GM13977 (cell line): ENCODE measurements around the gene PYDC1.

ENCODE experiments used
- DNase-seq: peaks from one replicate; pipeline ENCODE4 v3.0.0; 2012; ENCODE audit warnings: low spot score
- CTCF ChIP-seq: IDR thresholded peaks from 2 replicates; pipeline ENCODE4 v1.5.1; 2012; ENCODE audit warnings: mild to moderate bottlenecking, control low read depth; ENCODE audit not compliant: insufficient read depth; ENCODE audit errors: extremely low read depth, missing control alignments
- in situ Hi-C: fragments of 300-500 bp; cut with MboI; formaldehyde crosslinking; loops from one replicate; pipeline ENCODE4 v1.12.0; 2022; ENCODE audit warnings: low sequenced_read_pairs, low pct_unique_long_range_greater_than_20kb, mixed read lengths, inconsistent platforms; ENCODE audit not compliant: unreplicated experiment

Gene PYDC1

DNA sequence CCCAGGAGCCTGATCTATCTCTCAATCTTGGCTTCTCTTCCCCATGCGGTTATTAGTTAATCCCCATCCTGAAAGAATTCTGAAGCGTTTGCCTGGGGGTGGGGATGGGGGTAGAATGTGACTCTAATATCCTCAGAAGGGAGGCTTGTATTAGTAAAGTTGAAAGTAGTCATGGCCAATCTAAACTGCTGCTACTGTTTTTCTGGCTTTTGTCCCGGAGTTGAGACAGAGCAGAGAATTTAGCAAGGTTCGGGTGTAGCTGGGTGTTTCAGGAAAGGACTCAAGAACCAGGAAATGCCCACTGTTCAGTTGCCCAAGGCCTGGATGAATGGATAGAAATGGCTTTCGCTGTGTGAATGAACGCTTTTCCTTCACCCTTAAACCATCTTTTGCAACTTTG, 25.3 kb upstream of the PYDC1 start:
- in situ Hi-C loops, result no loop called here
- no peak for DNase-seq
- no peak for TF ChIP-seq CTCF

DNA sequence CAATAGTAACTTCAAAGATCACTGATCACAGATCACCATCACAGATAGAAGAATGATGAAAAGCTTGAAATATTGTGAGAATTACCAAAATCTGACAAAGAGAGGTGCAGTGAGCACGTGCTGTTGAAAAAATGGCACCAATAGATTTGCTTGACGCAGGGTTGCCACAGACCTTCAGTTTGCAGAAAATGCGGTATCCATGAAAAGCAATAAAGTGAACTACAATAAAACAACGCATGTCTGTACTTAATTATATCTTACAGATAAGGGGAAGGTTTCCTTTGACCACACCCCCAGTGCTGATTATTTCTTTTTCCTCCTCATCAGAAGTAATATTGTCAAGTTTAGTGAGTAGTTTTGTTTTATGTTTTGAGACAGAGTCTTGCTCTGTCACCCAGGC, 21.1 kb upstream of the PYDC1 start:
- in situ Hi-C loops, result no loop called here
- no peak for TF ChIP-seq CTCF
- no peak for DNase-seq

- peak; percentile 17 for DNase-seq
- no peak for TF ChIP-seq CTCF
- in situ Hi-C loops, result no loop called here
Observed at GRCh38 chr16:31229501-31229900, 12.6 kb upstream of the PYDC1 start.

- DNase-seq, result peak; percentile 12
- TF ChIP-seq CTCF, result no peak
- in situ Hi-C loops, result no loop called here
Observed at GRCh38 chr16:31228206-31228605, 11.3 kb upstream of the PYDC1 start.

- DNase-seq, result peak; percentile 23
- in situ Hi-C loops, result no loop called here
- no peak for TF ChIP-seq CTCF
Observed at GRCh38 chr16:31225193-31225592, 8.3 kb upstream of the PYDC1 start.

DNA sequence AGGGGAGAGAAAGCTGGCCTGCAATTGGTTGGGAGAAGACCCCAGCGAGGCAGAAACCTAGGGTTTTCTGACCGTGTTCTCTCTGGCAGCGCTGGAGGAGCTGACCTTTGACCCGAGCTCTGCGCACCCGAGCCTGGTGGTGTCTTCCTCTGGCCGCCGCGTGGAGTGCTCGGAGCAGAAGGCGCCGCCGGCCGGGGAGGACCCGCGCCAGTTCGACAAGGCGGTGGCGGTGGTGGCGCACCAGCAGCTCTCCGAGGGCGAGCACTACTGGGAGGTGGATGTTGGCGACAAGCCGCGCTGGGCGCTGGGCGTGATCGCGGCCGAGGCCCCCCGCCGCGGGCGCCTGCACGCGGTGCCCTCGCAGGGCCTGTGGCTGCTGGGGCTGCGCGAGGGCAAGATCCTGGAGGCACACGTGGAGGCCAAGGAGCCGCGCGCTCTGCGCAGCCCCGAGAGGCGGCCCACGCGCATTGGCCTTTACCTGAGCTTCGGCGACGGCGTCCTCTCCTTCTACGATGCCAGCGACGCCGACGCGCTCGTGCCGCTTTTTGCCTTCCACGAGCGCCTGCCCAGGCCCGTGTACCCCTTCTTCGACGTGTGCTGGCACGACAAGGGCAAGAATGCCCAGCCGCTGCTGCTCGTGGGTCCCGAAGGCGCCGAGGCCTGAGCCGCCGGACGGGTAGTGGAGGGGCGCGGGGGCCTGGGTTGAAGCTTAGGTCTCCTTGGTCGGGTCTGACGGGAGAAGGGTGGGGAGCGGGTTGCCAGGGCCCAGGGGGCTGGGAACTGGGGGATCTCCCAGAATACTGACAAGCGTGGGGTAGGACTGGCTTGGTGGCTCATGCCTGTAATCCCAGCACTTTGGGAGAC, 7.4 kb upstream of the PYDC1 start:
- peak; percentile 22 for DNase-seq
- TF ChIP-seq CTCF, result no peak
- in situ Hi-C loops, result no loop called here
